ENCODE data around the gene ASCL2.

Gene ASCL2

DNA sequence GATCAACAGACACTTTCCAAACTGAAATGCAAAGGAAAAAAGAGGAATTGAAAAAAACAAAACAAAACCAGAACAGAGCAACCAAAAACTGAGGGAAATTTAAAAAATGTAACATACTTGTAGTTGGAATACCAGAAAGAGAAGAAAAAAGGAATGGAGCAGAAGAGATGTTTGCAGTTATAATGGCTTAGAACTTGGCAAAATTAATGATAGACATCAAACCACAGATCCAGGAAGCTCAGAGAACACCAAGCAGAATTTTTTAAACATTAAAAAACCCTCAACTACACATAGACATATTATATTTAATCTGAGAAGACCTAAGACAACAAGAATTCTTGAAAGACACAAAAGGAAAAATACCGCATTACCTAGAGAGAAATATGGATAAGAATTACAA lies 46.1 kb downstream of the ASCL2 start:
- no peak for FAIRE-seq

DNA sequence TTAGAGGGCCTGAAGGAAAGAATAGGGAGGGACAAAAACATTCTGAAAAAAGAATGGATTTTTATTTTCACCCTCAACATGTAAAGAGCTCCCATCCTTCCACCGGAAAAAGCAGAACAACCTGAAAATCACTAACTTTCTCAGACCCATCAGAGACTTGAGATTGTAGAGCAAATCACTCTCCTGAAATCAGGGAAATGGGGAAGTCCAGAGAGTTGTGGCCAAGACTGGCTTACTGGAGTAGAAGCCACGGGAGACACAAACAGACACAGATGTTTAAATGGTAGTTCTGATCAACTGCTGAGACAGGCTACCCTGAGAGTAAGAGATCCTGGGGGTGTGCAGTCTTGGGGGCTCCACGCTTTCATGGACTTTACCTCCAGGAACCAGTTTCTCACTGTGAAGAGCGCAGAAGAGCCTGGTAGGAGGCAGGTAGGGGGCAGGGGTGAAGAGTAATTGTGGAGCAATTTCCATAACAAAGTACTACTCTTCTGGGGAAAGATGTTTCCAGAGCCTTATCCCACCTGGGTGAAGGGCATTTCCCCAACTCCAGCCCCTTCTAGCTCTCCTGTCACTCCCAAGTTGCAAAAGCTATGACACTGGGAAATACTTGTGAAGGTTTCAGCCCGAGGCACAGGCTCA lies 47.1 kb downstream of the ASCL2 start:
- FAIRE-seq: no peak

DNA sequence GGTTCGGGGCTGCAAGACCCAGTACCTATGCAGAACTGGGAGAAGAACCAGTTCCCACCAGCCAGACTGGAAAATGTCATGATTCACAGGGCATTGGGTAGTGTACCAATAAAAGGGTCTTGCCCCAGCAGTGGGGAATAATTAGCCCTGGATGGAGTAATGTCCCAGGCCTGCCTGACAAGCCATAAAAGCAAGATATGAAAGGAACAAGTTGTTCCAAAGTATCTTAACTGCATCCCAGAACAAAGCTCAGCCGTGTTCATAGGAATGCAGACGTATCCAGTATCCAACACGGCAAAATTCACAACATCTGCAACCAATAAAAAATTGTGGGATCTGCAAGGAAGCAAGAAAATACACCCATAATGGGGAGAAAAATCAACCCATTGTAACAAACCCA lies 47.9 kb downstream of the ASCL2 start:
- FAIRE-seq: peak; percentile 66

DNA sequence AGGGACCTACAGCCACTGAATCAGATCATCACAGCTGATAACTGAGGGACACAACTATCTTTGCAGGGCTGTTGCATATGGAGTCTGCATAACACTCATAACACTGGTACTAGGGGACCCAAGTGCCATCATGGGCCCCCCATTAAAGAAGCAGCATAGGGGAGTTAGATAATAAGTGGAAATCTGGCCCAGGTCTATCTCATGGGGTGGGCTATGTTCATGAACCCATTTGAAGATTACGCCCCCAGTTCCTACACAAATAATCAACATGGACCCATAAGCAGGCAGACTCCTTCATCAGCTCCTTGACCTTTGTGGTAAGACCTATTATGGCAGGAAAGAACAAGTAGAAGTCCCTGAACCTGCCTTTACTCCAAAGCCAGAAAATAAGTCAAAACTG lies 48.8 kb downstream of the ASCL2 start:
- FAIRE-seq: no peak

DNA sequence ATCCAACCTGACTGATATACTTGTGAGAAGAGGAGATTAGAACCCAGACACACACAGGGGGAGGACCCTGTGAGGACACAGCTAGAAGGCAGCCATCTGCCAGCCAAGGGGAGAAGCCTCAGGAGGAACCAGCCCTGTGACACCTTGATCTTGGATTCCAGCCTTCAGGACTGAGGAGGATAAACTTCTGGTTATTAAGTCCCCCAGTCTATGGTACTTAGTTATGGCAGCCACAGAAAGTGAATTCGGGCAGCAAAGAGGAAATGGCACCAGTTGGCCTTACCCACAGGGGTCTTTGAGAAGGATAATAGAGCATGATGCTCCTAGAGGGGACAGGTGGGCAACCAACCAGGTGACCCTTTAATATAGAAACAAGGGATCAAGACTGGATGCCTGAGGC lies 49.4 kb downstream of the ASCL2 start:
- no peak for FAIRE-seq

DNA sequence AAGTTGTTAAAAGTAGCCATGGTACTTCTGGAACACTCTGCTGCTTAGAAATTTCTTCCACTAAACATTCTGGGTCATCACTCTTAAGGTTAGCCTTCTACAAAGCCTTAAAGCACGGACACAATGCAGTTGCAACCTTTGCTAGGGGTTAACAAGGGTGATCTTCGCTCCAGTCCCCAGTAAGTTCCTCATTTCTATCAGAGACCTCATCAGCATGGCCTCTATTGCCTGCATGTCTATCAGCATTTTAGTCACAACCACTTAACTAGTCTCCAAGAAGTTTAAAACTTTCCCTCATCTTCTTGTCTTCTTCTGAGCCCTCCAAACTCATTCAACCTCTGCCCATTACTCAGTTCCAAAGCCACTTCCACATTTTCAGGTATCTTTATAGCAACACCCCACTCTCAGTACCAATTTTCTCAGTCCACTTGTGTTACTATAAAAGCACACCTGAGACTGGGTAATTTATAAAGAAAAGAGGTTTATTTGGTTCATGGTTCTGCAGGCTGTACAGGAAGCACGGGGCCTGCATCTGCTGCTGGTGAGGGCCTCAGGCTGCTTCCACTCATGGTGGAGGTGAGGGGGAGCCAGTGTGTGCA lies 50.1 kb downstream of the ASCL2 start:
- no peak for FAIRE-seq

DNA sequence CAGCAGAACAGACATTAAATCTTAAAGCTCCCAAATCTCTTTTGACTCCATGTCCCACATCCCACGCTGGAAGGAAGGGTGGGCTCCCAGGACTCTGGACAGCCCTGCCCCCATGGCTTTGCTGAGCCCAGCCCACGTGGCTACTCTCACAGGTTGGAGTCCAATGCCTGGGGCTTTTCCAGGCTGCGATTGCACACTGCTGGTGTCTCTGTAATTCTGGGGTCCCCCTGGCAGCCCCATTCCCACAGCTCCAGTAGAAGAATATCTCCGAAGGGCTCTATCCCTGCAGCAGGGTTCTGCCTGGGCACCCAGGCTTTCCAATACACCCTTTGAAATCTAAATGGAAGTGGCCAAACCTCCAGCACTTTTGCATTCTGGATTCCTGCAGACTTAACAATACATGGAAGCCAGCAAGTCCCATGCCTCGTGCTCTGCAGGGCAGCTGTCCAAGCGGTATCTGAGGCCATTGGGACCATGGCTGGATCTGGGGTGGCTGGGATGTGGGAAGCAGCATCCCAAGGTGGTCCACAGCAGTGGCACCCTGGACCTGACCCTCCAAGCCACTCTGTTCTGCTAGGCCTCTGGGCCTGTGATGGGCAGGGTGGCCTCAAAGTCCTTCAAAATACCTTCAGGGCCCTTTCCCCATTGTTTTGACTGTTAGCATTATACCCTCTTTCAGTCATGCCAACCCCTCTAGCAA lies 50.9 kb downstream of the ASCL2 start:
- no peak for FAIRE-seq
